GM23248 (cell line): ENCODE results near the gene SEPTIN10.

ENCODE experiments used
- EZH2 ChIP-seq: fragments of 200-600 bp; sonication (generic); IDR thresholded peaks from 2 replicates; pipeline ENCODE4 v1.6.1; 2018; ENCODE audit warnings: antibody characterized with exemption, mild to moderate bottlenecking; ENCODE audit not compliant: insufficient read depth, poor library complexity, severe bottlenecking
- EZH2phosphoT487 ChIP-seq: fragments of 200-600 bp; sonication (generic); IDR thresholded peaks from 2 replicates; pipeline ENCODE4 v1.6.1; 2018; ENCODE audit warnings: antibody characterized with exemption, moderate library complexity, mild to moderate bottlenecking, low read depth; ENCODE audit not compliant: insufficient read depth

DNA sequence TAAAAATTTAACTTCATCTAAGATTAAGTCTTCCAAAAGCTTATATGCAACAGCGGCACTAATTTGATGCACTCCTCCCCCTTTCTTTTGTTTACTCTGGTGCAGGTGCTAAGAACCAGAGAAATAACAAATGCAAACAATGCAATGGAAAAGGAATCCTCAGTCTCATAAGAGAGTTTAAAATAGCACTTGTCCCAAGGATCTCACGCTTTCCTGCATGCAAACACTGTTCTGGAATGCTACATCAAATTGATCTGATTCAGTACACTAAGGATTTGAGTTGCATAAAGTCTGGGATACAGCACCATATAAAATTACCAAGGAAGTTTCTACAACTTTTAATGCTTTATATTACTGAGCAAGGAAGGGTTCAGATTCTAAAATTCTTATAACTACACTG lies 50.5 kb downstream of the SEPTIN10 start:
- TF ChIP-seq EZH2phosphoT487, result no peak
- no peak for TF ChIP-seq EZH2
